ENCODE results near the gene PIK3C3.

PIK3C3 gene

GRCh38 chr18:42113529-42114191 lies 158.6 kb downstream of the PIK3C3 start:
- H3K4me3 ChIP-seq (ENCODE audit: low read depth, low read length) = no peak overlapping the region

GRCh38 chr18:42114310-42114943 lies 159.4 kb downstream of the PIK3C3 start:
- H3K4me3 ChIP-seq (ENCODE audit: low read depth, low read length) = no peak overlapping the region

- H3K4me3 ChIP-seq (ENCODE audit: low read depth, low read length) = no peak overlapping the region
Observed at GRCh38 chr18:42126586-42126985, 171.6 kb downstream of the PIK3C3 start.

DNA sequence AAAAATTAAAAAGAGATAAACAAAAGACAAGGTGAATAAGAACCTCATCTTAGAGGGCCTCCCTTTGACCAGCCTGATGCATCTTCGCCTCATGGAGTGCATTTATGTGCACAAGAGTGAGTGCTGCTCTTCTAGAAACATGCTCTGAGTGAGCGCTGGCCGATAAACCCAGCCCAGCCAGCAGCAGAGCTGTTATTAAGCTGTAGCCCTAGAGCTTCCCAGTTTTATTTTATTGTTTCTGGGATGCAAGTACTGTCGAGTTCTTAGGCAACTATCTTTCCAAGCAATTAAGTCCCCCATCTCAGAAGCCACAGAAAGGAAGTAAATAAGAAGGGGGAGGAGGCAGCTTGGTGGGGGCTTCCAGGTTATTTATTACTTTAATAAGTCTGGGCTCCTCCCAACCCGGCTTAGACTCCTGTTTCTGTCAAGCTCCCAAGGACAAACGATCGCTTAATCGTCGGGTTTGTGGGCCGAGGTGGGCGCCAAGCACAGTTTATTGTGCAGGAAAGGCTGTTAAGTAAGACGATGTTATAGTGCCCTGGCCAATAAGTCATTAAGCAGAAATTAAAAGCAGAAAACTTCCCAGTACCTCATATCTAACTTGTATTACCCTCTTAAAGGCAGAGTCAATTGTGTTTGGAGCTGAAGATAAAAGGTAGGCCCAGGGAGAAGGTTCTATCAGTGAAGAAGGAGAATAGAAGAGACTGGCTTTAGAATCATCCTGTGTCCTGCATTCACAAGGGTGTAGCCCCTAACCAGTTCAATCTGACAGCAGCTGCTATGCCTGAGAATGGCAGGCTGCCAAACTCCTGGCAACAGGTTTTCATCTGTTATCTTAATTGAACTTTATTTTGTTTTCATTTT lies 176.3 kb downstream of the PIK3C3 start:
- H3K4me3 ChIP-seq (ENCODE audit: low read depth, low read length) = no peak overlapping the region

- no peak overlapping the region for H3K4me3 ChIP-seq (ENCODE audit: low read depth, low read length)
Observed at GRCh38 chr18:42131930-42132244, 176.9 kb downstream of the PIK3C3 start.

All from iPS-11a (cell line).